GM19328 (cell line): ENCODE data around the gene PXYLP1.

Experiments used
- ATAC-seq: cut with Tn5 transposase; IDR thresholded peaks from one replicate; pipeline ENCODE4 v1.9.1; 2021; ENCODE audit warnings: mild to moderate bottlenecking, moderate library complexity; ENCODE audit not compliant: unreplicated experiment

PXYLP1 gene

DNA sequence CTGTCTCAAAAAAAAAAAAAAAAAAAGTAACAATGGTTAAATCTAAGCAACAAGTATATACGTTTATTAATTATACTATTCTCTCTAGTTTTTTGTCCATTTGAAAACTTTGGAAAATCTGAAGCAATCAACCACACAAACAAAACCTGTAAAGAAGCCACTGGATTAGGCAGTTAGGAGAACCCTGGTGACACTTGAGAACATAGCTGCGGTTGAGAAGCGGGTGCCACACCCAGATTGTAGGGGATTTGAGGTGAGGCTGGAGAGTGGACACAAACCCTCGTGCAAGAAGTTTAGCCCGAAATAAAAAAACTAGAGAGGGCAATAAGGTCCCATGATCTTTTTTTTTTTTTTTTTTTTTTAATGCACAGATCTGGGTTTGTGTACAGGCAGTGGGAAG is 110.8 kb downstream of the PXYLP1 start:
- no peak for ATAC-seq

DNA sequence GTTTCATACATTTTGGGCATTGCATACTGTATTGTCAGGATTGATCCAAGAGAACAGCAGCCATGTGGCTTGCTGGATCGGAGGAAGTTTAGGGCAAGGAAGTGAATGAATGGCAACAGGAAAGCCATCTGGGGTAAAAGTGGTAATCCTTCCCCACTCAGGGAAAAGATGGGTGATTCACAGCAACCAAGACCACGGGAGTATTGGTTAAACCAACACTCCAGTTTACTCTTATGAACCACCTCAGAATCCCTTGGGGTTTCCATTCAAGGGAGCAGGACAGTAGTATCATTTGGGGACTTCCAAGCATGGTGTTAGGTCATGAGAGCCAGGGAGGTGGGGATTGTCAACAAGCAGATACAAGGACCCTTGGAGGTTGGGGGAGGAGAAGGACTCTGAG is 111.5 kb downstream of the PXYLP1 start:
- no peak for ATAC-seq

GRCh38 chr3:141343865-141344271 is 112.2 kb downstream of the PXYLP1 start:
- no peak for ATAC-seq
